ENCODE data around the gene ZNF799. TPM values are rescaled to one million over a fixed set of nuclear protein-coding genes. Genes with fewer than 3 reads are reported as not detected.

ZNF799 gene
- total and polyA plus RNA-seq, 2 of the 13 experiments (the other 11 are each of a cell fraction or from before 2014, with no cell fraction given): 7.7 to 17.9 TPM

GRCh38 chr19:12400633-12401502, at the start of gene ZNF799 (continued):
- no peak; the same call in none of the 2 replicates for TF ChIP-seq HNF1A (IDR thresholded peaks at IDR 0.05; ENCODE audit: low read depth)
- TF ChIP-seq HNF1A (CRISPR knock-in tag; IDR thresholded peaks at IDR 0.05; ENCODE audit: borderline replicate concordance): peak; percentile 64; the same call in 1 of the 2 replicates
- no peak for TF ChIP-seq FUBP1 (CRISPR knock-in tag; IDR thresholded peaks at IDR 0.05; ENCODE audit: borderline replicate concordance)
- peak; percentile 64 for TF ChIP-seq HNF4A (CRISPR knock-in tag; IDR thresholded peaks at IDR 0.05)
- TF ChIP-seq ZFP62 (CRISPR knock-in tag; IDR thresholded peaks at IDR 0.05): no peak
- no peak for TF ChIP-seq ZNF430 (CRISPR knock-in tag; IDR thresholded peaks at IDR 0.05)
- TF ChIP-seq HOMEZ (CRISPR knock-in tag; IDR thresholded peaks at IDR 0.05; ENCODE audit: low read depth): 0 out of 2 replicates have a peak, but pooled peaks have one; percentile 61
- TF ChIP-seq HOXA5 (CRISPR knock-in tag; IDR thresholded peaks at IDR 0.05): no peak
- TF ChIP-seq ZMAT5 (CRISPR knock-in tag; IDR thresholded peaks at IDR 0.05; ENCODE audit: borderline replicate concordance, low read depth): no peak
- TF ChIP-seq HMGA1 (CRISPR knock-in tag; conservative IDR thresholded peaks at IDR 0.05): no peak
- peak; percentile 77; the same call in 1 of the 2 replicates for TF ChIP-seq ZNF501 (CRISPR knock-in tag; IDR thresholded peaks at IDR 0.05)
- no peak for TF ChIP-seq ARID5B (CRISPR knock-in tag; IDR thresholded peaks at IDR 0.05)
- TF ChIP-seq SAP130 (CRISPR knock-in tag; IDR thresholded peaks at IDR 0.05; ENCODE audit: low read depth): peak; percentile 85
- TF ChIP-seq ZNF274 (CRISPR knock-in tag; IDR thresholded peaks at IDR 0.05): peak; percentile 82; the same call in 1 of the 2 replicates
